ENCODE measurements around the gene SLC22A3.

SLC22A3 gene

DNA sequence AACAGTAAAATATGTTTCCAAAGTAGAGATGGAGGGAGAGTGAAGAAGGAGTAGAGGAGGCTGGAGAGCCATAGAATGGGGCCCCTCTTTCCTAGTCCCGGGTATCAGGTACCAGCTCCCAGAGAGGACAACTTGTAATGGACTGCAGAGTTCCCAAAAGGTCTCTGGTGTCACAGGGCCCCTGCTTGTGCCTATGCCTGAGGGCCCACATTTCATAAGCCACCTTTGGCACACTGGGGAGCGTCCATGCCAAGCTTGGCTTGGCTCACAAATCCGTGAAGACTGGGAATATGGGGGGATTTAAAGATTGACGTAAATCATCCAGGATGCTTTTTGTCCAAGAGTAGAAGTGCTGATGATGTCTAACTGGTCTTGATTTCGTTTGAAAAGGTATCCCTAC, 16.4 kb upstream of the SLC22A3 start:
- DNase-seq (ENCODE audit: extremely low spot score, insufficient read length, low read depth) (no peak), FAIRE-seq (no peak)

DNA sequence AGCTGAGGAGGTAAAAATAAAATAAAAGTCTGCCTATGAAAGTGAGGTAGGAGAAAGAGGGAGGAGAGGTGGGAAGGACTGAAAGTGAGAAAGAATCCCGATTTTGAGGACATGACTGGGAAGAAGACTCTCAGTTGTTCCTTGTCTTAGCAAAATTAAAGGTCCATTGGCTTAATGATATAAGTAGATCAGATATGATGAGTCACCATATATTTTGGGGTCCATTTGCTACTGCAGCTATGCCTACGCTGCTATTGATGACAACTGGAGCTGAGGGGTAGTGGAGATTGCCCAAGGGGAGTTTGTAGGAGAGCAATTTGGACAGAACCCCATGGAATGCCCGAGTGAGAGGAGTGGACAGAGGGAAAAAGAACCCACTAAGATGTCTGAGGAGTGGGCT, 15.1 kb upstream of the SLC22A3 start:
- FAIRE-seq (no peak), DNase-seq (ENCODE audit: extremely low spot score, insufficient read length, low read depth) (no peak)

- FAIRE-seq (no peak), DNase-seq (ENCODE audit: extremely low spot score, insufficient read length, low read depth) (no peak)
These were observed 14.3 kb upstream of the SLC22A3 start for GRCh38 chr6:160333841-160334240.

- no peak for DNase-seq (ENCODE audit: extremely low spot score, insufficient read length, low read depth)
- no peak for FAIRE-seq
These were observed 12.0 kb upstream of the SLC22A3 start for GRCh38 chr6:160336200-160336599.

- FAIRE-seq (no peak), DNase-seq (ENCODE audit: extremely low spot score, insufficient read length, low read depth) (no peak)
These were observed 10.9 kb upstream of the SLC22A3 start for GRCh38 chr6:160337301-160337700.

DNA sequence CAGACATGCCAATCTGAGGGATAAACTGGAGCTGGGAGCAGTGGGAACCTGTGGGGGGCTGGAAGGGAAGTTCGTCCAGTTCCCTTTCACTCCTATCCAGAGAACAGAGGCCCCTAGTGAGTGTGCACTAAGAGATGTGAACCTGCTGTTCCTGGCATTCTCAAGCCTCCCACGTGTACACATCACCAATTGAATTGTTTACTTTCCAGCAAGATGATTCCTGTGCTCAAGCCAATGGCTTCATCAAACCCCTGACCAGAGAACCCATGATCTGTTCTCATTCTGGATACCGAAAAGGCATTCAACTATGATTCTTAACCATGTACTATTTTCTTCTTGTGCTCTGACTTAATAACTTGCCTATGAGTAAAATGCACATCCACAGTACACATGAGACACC, 10.2 kb upstream of the SLC22A3 start:
- DNase-seq (ENCODE audit: extremely low spot score, insufficient read length, low read depth): no peak
- no peak for FAIRE-seq

GRCh38 chr6:160343144-160343543, 5.0 kb upstream of the SLC22A3 start:
- DNase-seq (ENCODE audit: extremely low spot score, insufficient read length, low read depth): no peak
- FAIRE-seq: no peak

GRCh38 chr6:160344271-160344670, 3.9 kb upstream of the SLC22A3 start:
- no peak for DNase-seq (ENCODE audit: extremely low spot score, insufficient read length, low read depth)

GRCh38 chr6:160347259-160348222, 637 bp upstream of the SLC22A3 start:
- FAIRE-seq (no peak), DNase-seq (ENCODE audit: extremely low spot score, insufficient read length, low read depth) (no peak)

More at GRCh38 chr6:160344271-160344670, 3.9 kb upstream of the SLC22A3 start:
- FAIRE-seq: no peak

GRCh38 chr6:160349020-160349441, 853 bp downstream of the SLC22A3 start:
- DNase-seq (ENCODE audit: extremely low spot score, insufficient read length, low read depth) (no peak), FAIRE-seq (no peak)

GRCh38 chr6:160349814-160350350, 1.7 kb downstream of the SLC22A3 start:
- FAIRE-seq (no peak), DNase-seq (ENCODE audit: extremely low spot score, insufficient read length, low read depth) (no peak)

DNA sequence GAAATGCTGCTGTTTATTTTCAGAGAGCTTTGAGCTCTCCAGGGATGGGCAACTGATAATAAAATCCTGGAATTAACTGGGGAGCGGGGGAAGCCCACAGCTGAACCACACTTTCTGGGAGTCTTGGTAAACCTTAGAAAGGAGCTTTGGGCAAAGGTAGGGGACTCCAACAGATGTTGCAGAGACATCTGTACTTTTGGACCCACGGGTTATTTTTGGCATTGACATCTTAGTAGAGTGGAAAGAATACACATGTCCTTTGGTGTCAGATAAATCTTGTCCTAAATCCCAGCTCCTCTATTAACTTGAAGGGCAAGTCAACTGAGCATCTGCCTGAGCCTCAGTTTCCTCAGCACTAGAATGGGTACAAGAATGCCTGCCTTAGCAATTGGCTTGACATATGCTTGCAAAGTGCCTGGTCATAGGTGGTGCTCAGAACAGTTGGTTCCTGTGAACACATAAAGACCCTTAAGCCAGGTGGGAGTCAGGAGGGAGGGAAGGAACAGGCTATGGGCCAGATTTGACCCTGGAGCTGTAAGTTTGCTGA, 5.8 kb downstream of the SLC22A3 start:
- DNase-seq (ENCODE audit: extremely low spot score, insufficient read length, low read depth) (no peak), FAIRE-seq (no peak)

- FAIRE-seq: no peak
- no peak for DNase-seq (ENCODE audit: extremely low spot score, insufficient read length, low read depth)
These were observed 6.8 kb downstream of the SLC22A3 start for GRCh38 chr6:160355001-160355400.

- no peak for FAIRE-seq
- no peak for DNase-seq (ENCODE audit: extremely low spot score, insufficient read length, low read depth)
These were observed 8.0 kb downstream of the SLC22A3 start for GRCh38 chr6:160356074-160356744.

GRCh38 chr6:160357088-160357487, 8.9 kb downstream of the SLC22A3 start:
- FAIRE-seq: no peak
- DNase-seq (ENCODE audit: extremely low spot score, insufficient read length, low read depth): no peak

GRCh38 chr6:160358225-160359119, 10.3 kb downstream of the SLC22A3 start:
- FAIRE-seq (no peak), DNase-seq (ENCODE audit: extremely low spot score, insufficient read length, low read depth) (no peak)

GRCh38 chr6:160360955-160361354, 12.8 kb downstream of the SLC22A3 start:
- no peak for FAIRE-seq
- DNase-seq (ENCODE audit: extremely low spot score, insufficient read length, low read depth): no peak

DNA sequence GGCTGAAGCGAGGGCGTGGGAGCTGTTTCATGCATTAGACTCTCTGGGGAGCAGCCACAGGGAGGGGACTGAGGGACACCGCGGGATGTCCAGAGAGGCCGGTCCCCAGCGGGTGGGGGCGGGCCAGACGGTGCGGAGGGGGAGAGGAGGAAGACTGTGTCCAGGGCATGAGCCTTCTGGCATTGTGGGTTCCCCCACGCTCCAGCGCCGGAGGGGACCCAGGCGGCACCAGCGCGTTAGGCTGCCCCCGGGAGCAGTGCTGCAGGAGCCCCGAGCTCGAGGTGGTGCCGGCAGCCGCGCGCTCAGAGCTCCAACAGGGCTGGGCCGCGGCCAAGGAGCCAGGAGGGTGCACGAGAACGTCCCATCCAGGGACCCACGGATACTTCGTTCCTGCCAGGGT, 14.4 kb downstream of the SLC22A3 start:
- no peak for FAIRE-seq
- no peak for DNase-seq (ENCODE audit: extremely low spot score, insufficient read length, low read depth)

All from GM18507 (cell line).